Esophagus squamous epithelium (tissue), 4 donors: Measurements from ENCODE around the gene TDRD9.

Source experiments
- POLR2A ChIP-seq, 4 donors: fragments of 450-650 bp; IDR thresholded peaks; one replicate each; pipeline ENCODE4 v1.6.1; 2017; ENCODE audit warnings: antibody characterized with exemption in 4 of 4, mild to moderate bottlenecking in 4 of 4, moderate library complexity in 3 of 4
- TF ChIP-seq, protein P1 (sequence below), 6 experiments: fragments of 450-650 bp in 4 of 6; fragments of 200-600 bp in 2 of 6; sonication (generic) in 2 of 6; IDR thresholded peaks; one replicate each; pipeline ENCODE4 v1.5.1; 2016 to 2019; ENCODE audit warnings: antibody characterized with exemption in 6 of 6, mild to moderate bottlenecking in 4 of 6, moderate library complexity in 4 of 6

DNA sequence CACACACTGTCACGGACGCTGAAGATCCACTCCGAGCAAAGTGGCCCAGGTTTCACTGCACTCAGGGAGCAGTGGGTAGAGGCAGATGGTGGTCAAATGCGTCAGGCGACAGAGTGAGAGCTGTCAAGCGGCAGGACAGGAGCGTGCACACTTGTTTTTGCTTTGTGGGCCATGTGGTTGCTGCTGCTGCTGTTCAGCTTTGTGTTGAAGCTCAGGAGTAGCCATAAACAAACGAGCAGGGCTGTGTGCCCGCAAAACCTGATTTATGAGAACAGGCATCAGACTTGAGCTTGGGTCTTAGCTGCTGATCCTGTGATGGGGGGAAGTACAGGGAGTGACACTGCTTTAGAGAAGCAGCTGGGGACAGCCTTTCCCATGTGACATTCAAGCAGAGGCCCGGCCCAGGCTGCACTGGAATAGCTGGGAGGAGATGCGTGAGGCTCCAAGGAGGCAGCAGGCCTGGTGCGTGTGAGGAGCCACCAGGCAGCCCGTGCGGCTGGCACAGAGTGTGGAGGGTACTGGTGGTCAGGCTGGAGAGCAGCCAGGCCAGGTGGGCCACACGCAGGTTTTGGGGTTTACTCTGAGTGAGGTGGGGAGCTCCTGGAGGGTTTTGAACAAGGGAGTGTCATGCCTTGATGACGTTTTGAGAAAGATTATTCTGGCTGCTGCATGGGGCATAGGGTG lies 126.1 kb downstream of the TDRD9 start:
- TF ChIP-seq, protein P1, sequence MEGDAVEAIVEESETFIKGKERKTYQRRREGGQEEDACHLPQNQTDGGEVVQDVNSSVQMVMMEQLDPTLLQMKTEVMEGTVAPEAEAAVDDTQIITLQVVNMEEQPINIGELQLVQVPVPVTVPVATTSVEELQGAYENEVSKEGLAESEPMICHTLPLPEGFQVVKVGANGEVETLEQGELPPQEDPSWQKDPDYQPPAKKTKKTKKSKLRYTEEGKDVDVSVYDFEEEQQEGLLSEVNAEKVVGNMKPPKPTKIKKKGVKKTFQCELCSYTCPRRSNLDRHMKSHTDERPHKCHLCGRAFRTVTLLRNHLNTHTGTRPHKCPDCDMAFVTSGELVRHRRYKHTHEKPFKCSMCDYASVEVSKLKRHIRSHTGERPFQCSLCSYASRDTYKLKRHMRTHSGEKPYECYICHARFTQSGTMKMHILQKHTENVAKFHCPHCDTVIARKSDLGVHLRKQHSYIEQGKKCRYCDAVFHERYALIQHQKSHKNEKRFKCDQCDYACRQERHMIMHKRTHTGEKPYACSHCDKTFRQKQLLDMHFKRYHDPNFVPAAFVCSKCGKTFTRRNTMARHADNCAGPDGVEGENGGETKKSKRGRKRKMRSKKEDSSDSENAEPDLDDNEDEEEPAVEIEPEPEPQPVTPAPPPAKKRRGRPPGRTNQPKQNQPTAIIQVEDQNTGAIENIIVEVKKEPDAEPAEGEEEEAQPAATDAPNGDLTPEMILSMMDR (IDR thresholded peaks at IDR 0.05) = no peak
- TF ChIP-seq POLR2A (IDR thresholded peaks at IDR 0.05) = no peak
